GM19025 (cell line): ENCODE data around the gene FOXC1.

Experiments used
- ATAC-seq: cut with Tn5 transposase; IDR thresholded peaks from one replicate; pipeline ENCODE4 v1.9.1; 2021; ENCODE audit warnings: mild to moderate bottlenecking, low read depth, moderate library complexity; ENCODE audit not compliant: unreplicated experiment

FOXC1 gene

DNA sequence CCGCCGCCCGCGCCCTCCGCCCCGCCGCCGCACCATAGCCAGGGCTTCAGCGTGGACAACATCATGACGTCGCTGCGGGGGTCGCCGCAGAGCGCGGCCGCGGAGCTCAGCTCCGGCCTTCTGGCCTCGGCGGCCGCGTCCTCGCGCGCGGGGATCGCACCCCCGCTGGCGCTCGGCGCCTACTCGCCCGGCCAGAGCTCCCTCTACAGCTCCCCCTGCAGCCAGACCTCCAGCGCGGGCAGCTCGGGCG lies 1.5 kb downstream of the FOXC1 start:
- no peak for ATAC-seq

DNA sequence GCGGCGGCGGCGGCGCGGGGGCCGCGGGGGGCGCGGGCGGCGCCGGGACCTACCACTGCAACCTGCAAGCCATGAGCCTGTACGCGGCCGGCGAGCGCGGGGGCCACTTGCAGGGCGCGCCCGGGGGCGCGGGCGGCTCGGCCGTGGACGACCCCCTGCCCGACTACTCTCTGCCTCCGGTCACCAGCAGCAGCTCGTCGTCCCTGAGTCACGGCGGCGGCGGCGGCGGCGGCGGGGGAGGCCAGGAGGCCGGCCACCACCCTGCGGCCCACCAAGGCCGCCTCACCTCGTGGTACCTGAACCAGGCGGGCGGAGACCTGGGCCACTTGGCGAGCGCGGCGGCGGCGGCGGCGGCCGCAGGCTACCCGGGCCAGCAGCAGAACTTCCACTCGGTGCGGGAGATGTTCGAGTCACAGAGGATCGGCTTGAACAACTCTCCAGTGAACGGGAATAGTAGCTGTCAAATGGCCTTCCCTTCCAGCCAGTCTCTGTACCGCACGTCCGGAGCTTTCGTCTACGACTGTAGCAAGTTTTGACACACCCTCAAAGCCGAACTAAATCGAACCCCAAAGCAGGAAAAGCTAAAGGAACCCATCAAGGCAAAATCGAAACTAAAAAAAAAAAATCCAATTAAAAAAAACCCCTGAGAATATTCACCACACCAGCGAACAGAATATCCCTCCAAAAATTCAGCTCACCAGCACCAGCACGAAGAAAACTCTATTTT lies 2.0 kb downstream of the FOXC1 start:
- ATAC-seq, result no peak

DNA sequence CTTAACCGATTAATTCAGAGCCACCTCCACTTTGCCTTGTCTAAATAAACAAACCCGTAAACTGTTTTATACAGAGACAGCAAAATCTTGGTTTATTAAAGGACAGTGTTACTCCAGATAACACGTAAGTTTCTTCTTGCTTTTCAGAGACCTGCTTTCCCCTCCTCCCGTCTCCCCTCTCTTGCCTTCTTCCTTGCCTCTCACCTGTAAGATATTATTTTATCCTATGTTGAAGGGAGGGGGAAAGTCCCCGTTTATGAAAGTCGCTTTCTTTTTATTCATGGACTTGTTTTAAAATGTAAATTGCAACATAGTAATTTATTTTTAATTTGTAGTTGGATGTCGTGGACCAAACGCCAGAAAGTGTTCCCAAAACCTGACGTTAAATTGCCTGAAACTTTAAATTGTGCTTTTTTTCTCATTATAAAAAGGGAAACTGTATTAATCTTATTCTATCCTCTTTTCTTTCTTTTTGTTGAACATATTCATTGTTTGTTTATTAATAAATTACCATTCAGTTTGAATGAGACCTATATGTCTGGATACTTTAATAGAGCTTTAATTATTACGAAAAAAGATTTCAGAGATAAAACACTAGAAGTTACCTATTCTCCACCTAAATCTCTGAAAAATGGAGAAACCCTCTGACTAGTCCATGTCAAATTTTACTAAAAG lies 2.7 kb downstream of the FOXC1 start:
- ATAC-seq, result no peak

DNA sequence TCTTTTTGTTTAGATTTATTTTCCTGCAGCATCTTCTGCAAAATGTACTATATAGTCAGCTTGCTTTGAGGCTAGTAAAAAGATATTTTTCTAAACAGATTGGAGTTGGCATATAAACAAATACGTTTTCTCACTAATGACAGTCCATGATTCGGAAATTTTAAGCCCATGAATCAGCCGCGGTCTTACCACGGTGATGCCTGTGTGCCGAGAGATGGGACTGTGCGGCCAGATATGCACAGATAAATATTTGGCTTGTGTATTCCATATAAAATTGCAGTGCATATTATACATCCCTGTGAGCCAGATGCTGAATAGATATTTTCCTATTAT lies 3.2 kb downstream of the FOXC1 start:
- no peak for ATAC-seq

DNA sequence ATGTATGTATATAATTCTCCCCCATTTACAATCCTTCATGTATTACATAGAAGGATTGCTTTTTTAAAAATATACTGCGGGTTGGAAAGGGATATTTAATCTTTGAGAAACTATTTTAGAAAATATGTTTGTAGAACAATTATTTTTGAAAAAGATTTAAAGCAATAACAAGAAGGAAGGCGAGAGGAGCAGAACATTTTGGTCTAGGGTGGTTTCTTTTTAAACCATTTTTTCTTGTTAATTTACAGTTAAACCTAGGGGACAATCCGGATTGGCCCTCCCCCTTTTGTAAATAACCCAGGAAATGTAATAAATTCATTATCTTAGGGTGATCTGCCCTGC lies 3.6 kb downstream of the FOXC1 start:
- no peak for ATAC-seq

DNA sequence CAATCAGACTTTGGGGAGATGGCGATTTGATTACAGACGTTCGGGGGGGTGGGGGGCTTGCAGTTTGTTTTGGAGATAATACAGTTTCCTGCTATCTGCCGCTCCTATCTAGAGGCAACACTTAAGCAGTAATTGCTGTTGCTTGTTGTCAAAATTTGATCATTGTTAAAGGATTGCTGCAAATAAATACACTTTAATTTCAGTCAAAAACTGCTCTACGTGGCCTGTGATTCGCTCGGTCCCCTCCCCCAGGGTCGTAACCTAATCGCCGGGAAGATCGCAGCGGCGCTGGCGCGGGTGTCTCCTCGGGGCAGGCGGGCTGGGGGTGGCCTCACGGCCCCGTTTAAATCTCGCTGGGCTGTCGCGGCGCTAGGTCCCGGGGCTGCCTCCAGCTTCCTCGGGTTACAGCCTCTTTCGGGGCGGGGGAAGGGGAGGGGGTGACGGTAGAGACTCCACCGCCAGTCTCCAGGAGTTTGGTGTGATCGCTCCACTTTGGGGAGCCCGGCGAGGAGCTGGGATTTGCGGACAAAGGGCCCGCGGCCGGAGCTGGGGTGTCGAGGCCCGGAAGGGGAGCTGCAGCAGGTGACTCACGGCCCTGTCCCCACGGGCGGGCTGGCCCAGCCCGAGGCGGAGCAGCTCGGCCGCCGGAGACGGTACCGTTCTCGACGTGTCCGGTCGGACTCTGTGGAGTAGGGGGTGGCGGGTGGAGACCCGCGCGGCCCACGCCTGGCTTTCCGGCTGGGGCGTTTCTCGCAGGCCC lies 4.2 kb downstream of the FOXC1 start:
- ATAC-seq, result no peak

DNA sequence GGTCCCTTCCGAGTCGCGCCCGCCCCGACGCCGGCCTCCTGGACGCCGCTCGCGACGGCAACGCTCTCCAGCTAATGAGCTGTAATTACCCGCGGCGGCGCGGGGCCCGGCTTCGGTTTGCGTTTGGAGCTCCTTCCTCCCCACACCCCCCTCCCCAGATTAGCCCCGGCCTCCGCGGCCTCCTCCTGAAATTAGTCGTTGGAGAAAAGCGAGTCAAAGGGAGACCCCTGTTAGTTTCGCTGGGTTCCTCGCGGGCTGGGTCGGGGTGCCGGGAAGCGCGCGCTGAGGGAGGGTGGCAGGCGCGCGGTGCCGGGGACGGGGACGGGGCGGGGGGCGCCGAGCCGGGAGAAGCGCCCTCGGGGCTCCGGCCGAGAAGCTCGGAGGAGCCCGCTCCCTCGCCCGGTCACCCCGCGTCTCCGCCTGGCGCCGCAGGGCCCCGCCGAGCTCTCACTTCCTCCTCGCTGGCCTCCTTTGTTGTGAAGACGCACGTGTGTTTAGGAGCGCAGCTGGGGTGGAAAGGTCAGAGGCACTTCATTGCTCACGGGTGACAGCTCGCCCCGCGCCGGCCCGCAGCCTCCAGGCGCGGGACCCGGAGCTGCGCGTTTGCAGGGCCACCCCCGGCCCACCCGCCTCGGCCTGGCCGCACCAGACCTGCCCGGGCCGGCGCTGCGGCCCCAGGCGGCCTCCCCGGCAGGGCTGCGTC lies 4.9 kb downstream of the FOXC1 start:
- no peak for ATAC-seq

DNA sequence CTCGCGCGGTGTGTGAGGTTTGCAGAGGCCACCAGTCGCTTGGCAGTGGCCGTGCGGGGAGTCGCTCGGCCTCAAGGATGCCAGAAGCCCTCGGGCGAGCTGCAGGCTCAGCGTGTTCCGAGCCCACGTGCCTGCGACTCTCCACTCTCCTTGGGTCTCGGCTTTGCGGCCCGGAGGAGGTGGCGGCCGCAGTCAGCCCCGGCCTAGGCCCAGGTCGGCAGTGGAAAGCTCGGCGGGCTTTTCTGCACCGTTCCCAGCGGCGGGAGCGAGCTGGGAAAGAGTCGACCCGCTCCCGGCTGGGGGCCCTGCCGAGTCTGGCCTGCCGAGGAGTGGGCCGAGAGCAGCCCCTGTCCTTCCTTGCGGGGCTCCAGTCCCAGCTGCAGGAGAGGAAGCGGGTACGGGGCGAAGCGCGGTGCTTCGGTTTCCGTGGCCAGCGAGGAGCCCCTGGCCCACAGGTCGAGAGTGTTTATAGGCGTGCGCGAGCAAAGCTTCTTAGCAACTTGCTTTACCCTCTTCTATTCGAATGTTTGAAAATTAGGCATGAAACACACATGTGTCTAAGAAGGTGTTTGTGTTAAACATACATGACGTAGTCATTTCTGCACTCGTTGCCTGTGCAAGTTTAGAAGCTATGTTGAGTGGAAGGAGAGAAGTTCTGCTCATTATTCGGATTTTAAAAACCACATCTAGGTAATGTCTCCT lies 5.6 kb downstream of the FOXC1 start:
- no peak for ATAC-seq

DNA sequence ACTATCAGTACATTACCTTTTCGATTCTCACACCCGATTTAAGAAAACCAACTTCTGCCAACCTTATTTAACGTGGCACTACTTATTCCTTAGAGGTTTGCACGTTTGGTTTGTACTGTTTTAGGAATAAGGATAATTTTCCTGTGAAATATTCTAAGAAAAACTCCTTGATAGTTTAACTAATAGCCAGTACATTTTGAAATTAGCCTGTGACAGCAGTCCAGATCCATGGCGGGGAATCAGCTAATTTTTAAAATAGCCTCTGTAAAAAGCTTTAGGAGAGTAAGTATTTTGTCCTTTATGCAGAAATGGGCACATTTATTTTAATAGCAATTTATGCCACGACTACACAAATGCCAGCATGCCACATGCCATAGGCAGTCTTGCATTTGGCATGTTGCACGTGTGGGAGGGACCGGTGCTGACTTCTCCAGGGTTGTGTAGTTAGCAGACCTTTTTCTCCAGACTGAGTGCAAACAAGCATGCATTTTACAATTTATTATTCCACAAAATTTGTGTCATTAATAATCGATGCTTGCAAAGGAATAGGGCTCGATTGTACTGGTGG lies 6.2 kb downstream of the FOXC1 start:
- no peak for ATAC-seq

DNA sequence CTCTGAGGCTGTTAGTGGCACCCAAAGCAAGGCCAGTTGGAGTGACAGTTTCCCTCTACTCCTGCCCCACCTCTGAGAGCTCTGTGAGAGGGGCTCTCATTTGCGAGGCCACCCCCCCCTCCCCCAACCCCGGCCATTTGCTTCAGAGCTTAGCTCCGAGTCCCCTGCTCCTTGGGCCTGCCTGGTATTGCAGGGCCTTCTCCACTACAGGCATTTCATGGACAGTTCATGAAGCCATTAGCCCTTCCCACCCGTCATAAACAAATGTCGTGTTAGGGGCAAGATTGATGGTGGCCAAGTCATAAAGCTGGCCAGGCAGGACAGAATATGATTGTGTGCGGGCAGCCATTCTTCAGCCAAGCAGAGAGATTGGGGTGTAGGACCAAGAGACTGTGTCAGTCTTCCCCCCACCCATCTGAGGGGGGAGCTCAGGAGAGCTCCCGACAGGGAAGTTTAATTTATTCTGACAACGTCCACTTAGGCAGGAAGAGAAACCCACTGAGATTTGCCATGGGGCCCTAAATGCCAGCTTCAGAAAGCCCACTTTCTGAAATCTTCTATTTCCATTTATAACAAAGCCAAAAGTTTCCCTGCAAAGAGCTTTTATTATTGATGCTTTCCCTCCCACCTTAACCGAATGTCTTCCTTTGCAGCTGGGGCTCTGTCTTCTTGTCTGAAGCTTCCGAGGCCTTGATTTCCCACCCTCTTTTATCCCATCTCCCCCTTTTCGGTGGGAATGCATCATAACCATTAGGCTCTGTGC lies 7.2 kb downstream of the FOXC1 start:
- no peak for ATAC-seq

DNA sequence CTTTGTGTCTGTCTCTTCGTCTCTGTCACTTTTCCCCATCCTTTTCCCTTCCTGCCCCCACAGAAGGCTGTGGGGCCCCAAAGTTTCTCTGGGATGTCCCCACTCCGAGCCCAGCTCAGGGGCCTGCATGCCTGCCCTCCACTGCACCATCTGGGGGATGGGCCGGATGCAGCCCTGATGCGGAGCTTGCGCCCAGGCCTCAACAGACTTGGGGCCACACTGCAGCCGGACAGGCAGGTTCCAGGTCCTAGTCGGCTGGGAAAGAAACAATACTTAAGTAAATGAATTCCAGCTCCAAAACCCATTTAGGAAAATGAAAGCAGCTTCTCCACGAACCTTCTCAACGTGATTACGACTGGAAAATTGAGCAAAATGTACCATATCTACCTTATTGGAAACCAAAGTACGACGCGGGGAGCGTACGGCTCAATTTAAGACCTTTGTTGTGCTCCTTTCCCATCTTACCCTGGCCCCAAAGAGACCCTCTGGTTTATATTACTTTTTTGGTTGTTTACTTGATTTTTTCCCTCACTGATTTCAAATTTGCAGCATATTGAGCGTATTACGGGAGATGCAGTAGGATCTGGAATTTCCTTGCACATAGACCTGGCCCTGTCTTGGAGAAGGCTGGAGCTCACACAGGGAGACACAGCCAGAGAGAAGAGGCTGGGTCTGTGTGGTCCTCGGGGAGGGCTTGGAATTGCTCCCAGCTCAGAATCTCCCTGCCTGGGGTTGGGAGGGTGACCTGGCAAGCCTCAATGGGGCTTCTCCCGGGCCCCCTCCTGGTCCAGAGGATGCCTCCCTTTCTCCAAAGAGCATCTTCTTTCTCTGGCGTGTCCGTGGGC lies 8.0 kb downstream of the FOXC1 start:
- ATAC-seq, result no peak

DNA sequence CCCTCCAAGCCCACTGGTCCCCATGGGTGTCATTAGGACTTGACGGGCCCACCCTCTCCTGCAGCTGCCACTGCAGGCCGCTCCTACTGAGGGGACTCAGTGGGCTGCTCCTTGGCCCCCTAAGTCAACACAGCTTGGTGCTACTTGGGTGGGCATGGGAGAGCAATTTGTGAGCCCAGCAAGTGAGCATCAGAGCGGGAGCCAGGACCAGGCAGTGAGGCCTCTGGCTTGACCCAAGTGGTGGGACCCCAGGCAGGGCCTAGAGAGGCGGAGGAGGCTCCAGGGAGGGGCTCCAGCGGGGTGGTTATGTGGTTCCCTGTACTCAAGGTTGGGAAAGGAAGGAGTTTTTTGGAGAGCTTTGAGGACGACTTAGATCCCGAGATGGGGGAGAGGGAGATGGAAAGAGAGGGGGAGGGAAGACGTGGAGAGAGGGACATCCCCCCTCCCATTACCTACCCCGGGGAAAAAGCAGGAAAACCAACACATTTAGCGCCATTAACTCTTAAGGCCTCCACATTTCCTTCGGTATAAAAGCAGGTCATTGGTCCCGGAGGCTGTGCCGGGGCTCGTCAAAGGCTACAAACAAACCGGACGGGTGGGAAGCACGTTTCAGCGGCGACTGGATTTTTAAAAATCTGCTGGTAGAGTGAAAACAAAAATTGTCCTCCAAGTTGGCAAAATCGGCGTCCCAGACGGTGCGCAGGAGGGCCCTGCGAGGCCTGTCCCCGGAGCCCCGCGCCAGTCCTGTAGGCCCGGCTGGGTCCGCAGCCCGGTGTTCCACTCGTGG lies 8.8 kb downstream of the FOXC1 start:
- no peak for ATAC-seq

DNA sequence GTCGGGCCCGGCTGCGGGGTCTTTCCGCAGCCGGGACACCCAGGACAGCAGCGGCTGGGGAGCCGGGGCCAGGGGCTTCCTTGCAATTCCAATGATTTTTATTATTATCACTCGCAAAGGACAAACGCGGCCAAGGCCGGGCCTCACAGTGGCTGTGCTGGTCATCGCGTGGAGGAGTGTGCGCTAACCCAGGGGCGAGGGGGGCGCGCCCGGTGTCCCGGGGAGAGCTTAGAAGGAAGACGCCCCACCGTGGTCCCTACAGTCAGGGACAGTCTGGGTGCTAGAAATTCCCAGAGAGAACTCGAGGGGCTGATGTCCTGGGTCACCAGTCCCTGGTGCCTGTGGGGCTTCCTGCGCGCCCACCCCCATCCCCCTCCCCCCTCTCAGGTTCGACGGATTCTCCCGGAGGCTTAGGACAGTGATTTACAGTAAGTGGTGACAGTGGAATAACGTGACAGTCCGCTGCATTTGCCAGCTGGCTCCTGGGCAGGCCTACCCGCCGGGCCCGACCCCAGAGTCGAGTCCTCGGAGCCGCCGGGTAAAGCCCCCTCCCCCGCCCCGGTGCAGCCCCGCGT lies 9.5 kb downstream of the FOXC1 start:
- ATAC-seq, result no peak

DNA sequence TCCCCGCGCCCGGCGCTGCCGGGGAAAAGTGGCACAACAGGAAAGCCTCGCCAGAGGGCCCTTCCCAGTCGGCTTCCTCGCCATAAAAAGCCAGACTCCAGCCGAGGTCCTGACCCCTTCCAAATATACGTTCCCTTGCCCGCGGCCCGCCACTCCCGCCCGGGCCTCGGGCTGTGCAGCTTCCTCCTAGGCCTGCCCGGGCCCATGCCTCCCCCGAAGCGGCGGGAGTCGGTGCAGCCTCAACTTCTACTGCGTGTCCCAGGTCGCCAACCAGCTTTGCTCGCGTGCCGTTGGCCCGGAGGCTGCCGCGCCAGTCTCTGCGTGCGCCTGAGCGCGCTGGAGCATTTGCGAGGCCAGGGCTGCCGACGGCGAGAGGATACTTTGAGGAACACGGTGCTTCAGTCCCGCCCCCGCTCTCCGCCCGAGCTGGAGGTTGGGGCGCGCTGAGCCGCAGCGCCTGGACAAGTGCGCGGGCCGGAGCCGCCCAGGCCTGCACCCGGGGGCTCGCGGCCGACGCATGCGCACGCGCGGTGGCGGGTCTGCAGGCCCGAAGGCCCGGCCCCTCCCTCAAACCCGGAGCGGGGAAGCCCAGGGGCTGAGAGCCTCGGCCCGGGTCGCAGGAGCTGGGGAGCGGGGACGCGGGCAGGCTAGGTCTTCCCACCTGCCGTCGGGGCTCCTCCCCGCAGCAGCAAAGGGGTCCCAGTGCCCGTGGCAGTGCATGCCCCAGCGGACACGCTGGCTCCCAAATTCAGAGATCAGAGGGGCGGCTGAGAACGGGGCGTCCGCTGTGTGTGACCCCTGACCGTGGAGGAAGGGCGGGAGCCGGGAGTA lies 10.2 kb downstream of the FOXC1 start:
- ATAC-seq, result no peak

DNA sequence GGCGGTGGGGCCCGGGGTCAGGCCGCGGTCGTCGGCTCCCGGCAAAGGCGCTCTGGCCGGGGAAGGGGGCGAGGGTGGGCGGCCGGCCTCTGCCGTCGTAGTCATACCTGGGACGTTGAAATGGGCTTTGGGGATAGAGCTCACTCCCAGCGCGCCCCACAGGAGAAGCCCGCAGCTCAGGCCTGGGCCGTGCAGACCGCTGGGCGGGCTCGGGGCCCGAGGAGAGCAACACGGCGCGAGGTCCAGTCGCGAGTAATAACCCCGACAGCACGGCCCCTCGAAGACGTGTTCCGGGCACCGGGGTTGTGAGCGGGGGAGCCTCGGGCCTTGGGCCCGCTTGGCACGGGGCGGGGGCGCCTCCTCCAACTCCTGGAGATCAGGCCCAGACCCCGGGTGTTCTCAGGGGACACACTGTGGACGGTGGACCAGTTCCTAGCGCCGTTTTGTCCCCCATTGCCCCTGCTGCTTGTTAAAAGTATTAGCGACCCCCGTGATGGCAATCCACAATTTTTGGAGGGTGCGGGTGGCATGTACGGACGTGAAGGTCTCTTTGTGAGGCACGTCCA lies 10.9 kb downstream of the FOXC1 start:
- ATAC-seq, result no peak

DNA sequence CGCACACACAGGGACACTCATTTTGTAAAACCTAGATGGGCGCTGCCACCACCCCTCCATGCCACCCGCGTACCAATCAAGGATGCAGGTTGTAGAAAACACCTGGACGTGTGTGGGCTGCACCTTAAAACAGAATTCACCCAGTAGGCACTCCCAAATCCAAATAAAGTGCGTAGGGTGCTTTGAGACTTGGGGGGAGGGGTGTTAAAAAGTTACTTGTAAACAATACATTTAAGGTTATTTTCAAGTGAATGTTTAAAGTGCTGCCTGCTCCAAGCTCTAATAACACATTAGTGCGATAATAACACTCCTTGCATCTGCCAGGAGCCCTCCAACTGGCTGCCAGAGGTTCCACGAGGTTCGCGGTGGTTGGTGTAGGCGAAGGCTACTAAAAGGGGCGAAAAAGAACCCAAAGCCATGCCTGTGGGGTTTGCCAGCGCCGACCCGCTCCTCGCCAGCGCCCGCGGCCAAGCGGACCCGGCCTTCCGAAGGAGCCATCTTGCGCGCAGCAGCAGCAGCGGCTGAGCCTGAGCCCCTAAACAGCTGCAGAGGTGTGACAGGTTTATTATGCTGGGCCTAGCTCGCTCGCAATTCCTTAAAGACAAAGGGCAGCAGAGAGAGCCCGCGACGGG lies 11.5 kb downstream of the FOXC1 start:
- ATAC-seq, result no peak
